ENCODE data around the gene OR2AT4. TPM values are rescaled to one million over a fixed set of nuclear protein-coding genes. Genes with fewer than 3 reads are reported as not detected.
A peak's percentile ranks its signal among the peaks of the same experiment; 100 is the strongest.

Gene OR2AT4
- total RNA-seq, 2 donors from 2014 or later = under 0.01 TPM; not detected in 1

- H3K36me3 ChIP-seq (replicated peaks in 1 of 2; ENCODE audit: insufficient read depth in 1 of 2, low read depth in 2 of 2) = no peaks in the 10 kb centered on the region
- intact Hi-C loops (cut with DNase I) = loop anchor here (5.0 kb wide), 2 partner anchors 64 to 104 kb away; no protein-coding TSS in a partner anchor
These were observed 46.7 kb upstream of the OR2AT4 start for GRCh38 chr11:75143420-75143731.

GRCh38 chr11:75142714-75143419 is 46.2 kb upstream of the OR2AT4 start:
- intact Hi-C loops (cut with DNase I) = loop anchor here (5.0 kb wide), 2 partner anchors 64 to 104 kb away; no protein-coding TSS in a partner anchor
- ATAC-seq = no peak

More at GRCh38 chr11:75143420-75143731, 46.7 kb upstream of the OR2AT4 start:
- no peak for TF ChIP-seq CTCF (IDR thresholded peaks at IDR 0.05)
- no peak for TF ChIP-seq POLR2A (IDR thresholded peaks at IDR 0.05)
- ATAC-seq (no peak), DNase-seq (no peak)
- peak overlapping the region in 1 of 4 donors; percentile 36 for H3K27ac ChIP-seq
- H3K9me3 ChIP-seq = no peaks in the 10 kb centered on the region
- peaks cover 2% of the 10 kb centered on the region for H3K4me1 ChIP-seq
- no peak overlapping the region for H3K4me3 ChIP-seq
- WGBS, 2 donors = 54 to 67% methylated on average over 6 of the region's 6 CpGs
- H3K27me3 ChIP-seq = no peaks in the 10 kb centered on the region

GRCh38 chr11:75141166-75141565 is 44.5 kb upstream of the OR2AT4 start:
- no peak for TF ChIP-seq CTCF (IDR thresholded peaks at IDR 0.05)
- no peak for TF ChIP-seq POLR2A (IDR thresholded peaks at IDR 0.05)
- no peaks in the 10 kb centered on the region for H3K4me1 ChIP-seq
- DNase-seq = no peak
- H3K27me3 ChIP-seq = no peaks in the 10 kb centered on the region
- H3K9me3 ChIP-seq = no peaks in the 10 kb centered on the region
- no peak for ATAC-seq
- WGBS, 2 donors = 38 to 42% methylated on average over 6 of the region's 6 CpGs
- no peaks in the 10 kb centered on the region for H3K36me3 ChIP-seq (replicated peaks in 1 of 2; ENCODE audit: insufficient read depth in 1 of 2, low read depth in 2 of 2)
- H3K27ac ChIP-seq = no peak overlapping the region
- H3K4me3 ChIP-seq = no peak overlapping the region
- intact Hi-C loops (cut with DNase I) = loop anchor here (5.0 kb wide), 2 partner anchors 66 to 106 kb away; no protein-coding TSS in a partner anchor

More at GRCh38 chr11:75142714-75143419, 46.2 kb upstream of the OR2AT4 start:
- H3K4me1 ChIP-seq = no peaks in the 10 kb centered on the region
- TF ChIP-seq CTCF (IDR thresholded peaks at IDR 0.05) = no peak
- TF ChIP-seq POLR2A (IDR thresholded peaks at IDR 0.05) = no peak
- H3K36me3 ChIP-seq (replicated peaks in 1 of 2; ENCODE audit: insufficient read depth in 1 of 2, low read depth in 2 of 2) = no peaks in the 10 kb centered on the region
- H3K27me3 ChIP-seq = no peaks in the 10 kb centered on the region
- DNase-seq = peak in 3 of 4 donors; percentile 41 to 77 (median 44)
- H3K4me3 ChIP-seq = no peak overlapping the region
- WGBS, 2 donors = 59 to 66% methylated on average over 10 of the region's 10 CpGs
- no peaks in the 10 kb centered on the region for H3K9me3 ChIP-seq
- peak overlapping the region in 1 of 4 donors; percentile 36 for H3K27ac ChIP-seq

- intact Hi-C loops (cut with DNase I) = loop anchor here (5.0 kb wide), 2 partner anchors 67 to 107 kb away; no protein-coding TSS in a partner anchor
- Histone ChIP-seq H3K27ac (no peak overlapping the region), H3K4me1 (no peaks in the 10 kb centered on the region), H3K9me3 (no peaks in the 10 kb centered on the region), H3K36me3 (replicated peaks in 1 of 2; ENCODE audit: insufficient read depth in 1 of 2, low read depth in 2 of 2) (no peaks in the 10 kb centered on the region), H3K27me3 (no peaks in the 10 kb centered on the region), H3K4me3 (no peak overlapping the region)
- ATAC-seq = peak; percentile 59
- TF ChIP-seq POLR2A (IDR thresholded peaks at IDR 0.05) (no peak), CTCF (IDR thresholded peaks at IDR 0.05) (peak; percentile 76 to 96 (median 91))
- peak; percentile 65 to 82 (median 72) for DNase-seq
- 26 to 47% methylated on average over 14 to 22 of the region's 22 CpGs for WGBS, 2 donors
These were observed 43.8 kb upstream of the OR2AT4 start for GRCh38 chr11:75140269-75141138.

Data from body of pancreas (tissue), 4 donors.